HG03108 (cell line): Measurements from ENCODE around the gene CLINT1.
"Not testable (repeated sequence)": the region's sequence is repeated elsewhere in the genome, so short reads cannot be mapped to it uniquely, and the experiment has no call there.

Experiments used
- ATAC-seq: cut with Tn5 transposase; IDR thresholded peaks from one replicate; pipeline ENCODE4 v1.9.1; 2021; ENCODE audit warnings: moderate library complexity; ENCODE audit not compliant: unreplicated experiment

CLINT1 gene

GRCh38 chr5:157858527-157859226, at the start of gene CLINT1:
CLINT1 (minus strand) TSS chr5:157859145; CDS start chr5:157858970, 175 bp downstream.
- peak; percentile 41 for ATAC-seq

GRCh38 chr5:157908459-157908858, 49.5 kb upstream of the CLINT1 start:
- no peak for ATAC-seq

- ATAC-seq = no peak
Measured at GRCh38 chr5:157907479-157907878, 48.5 kb upstream of the CLINT1 start.

- ATAC-seq = no peak
Measured at GRCh38 chr5:157903117-157903450, 44.1 kb upstream of the CLINT1 start.

- ATAC-seq = no peak
Measured at GRCh38 chr5:157902449-157903116, 43.6 kb upstream of the CLINT1 start.

- peak; percentile 87 for ATAC-seq
Measured at GRCh38 chr5:157900644-157901043, 41.7 kb upstream of the CLINT1 start.

- no peak for ATAC-seq
Measured at GRCh38 chr5:157893611-157894010, 34.7 kb upstream of the CLINT1 start.

GRCh38 chr5:157892974-157893373, 34.0 kb upstream of the CLINT1 start:
- no peak for ATAC-seq

GRCh38 chr5:157890836-157891597, 32.1 kb upstream of the CLINT1 start:
- no peak for ATAC-seq

- no peak for ATAC-seq
Measured at GRCh38 chr5:157888814-157889532, 30.0 kb upstream of the CLINT1 start.

GRCh38 chr5:157886796-157887380, 27.9 kb upstream of the CLINT1 start:
- ATAC-seq = no peak

GRCh38 chr5:157885051-157885450, 26.1 kb upstream of the CLINT1 start:
- not testable (repeated sequence) for ATAC-seq

- ATAC-seq = not testable (repeated sequence)
Measured at GRCh38 chr5:157881498-157881897, 22.6 kb upstream of the CLINT1 start.

GRCh38 chr5:157877821-157878220, 18.9 kb upstream of the CLINT1 start:
- no peak for ATAC-seq

- no peak for ATAC-seq
Measured at GRCh38 chr5:157874861-157875260, 15.9 kb upstream of the CLINT1 start.

- no peak for ATAC-seq
Measured at GRCh38 chr5:157870837-157871834, 12.2 kb upstream of the CLINT1 start.

- no peak for ATAC-seq
Measured at GRCh38 chr5:157867751-157868387, 8.9 kb upstream of the CLINT1 start.

GRCh38 chr5:157866536-157866935, 7.6 kb upstream of the CLINT1 start:
- no peak for ATAC-seq

- ATAC-seq = no peak
Measured at GRCh38 chr5:157865781-157866180, 6.8 kb upstream of the CLINT1 start.
